SK-N-SH (cell line): ENCODE results near the gene TDRD9. TPM values are rescaled to one million over a fixed set of nuclear protein-coding genes. Genes with fewer than 3 reads are reported as not detected.

ENCODE experiments used
- CTCF ChIA-PET: fragments of 300-600, 350-600 bp; formaldehyde crosslinking; extraction: SDS; loops from one replicate; lab custom pipeline; 2021; lab: Yijun Ruan, JAX
- POLR2A ChIA-PET: fragments of 350-600 bp; sonication (Branson Sonifier 250); formaldehyde crosslinking; extraction: SDS; loops from one replicate; lab custom pipeline; 2020; ENCODE audit warnings: antibody characterized with exemption, inconsistent platforms; lab: Yijun Ruan, JAX
- DNase-seq: peaks from one replicate; pipeline ENCODE4 v3.0.0; 2012
- H2AFZ ChIP-seq: fragments of 200-600 bp; sonication (generic); 2 replicates; pipeline ENCODE4 v1.8.1; 2016; ENCODE audit warnings: antibody characterized with exemption, mild to moderate bottlenecking, low read depth
- H3F3A ChIP-seq: fragments of 200-600 bp; sonication (generic); replicated peaks from 2 replicates; pipeline ENCODE3; 2016; ENCODE audit warnings: antibody characterized with exemption, mild to moderate bottlenecking; ENCODE audit not compliant: insufficient read depth
- H3K27ac ChIP-seq, 2 experiments: fragments of 200-500 bp in 1 of 2; fragments of 200-600 bp in 1 of 2; sonication (Bioruptor generic) in 1 of 2; sonication (generic), shearing (Covaris generic) in 1 of 2; 2 replicates each; pipeline versions ENCODE4 v1.5.1 to v1.6.1; 2014 to 2016; ENCODE audit warnings: low read depth in 2 of 2, inconsistent platforms in 1 of 2, low read length in 1 of 2, mild to moderate bottlenecking in 1 of 2, mixed read lengths in 1 of 2
- H3K27me3 ChIP-seq: fragments of 200-600 bp; sonication (generic), shearing (Covaris generic); 2 replicates; pipeline ENCODE4 v1.6.1; 2016; ENCODE audit warnings: mixed run types; ENCODE audit not compliant: insufficient read depth
- H3K36me3 ChIP-seq, 2 experiments: fragments of 200-500 bp in 1 of 2; fragments of 200-600 bp in 1 of 2; sonication (Bioruptor generic) in 1 of 2; sonication (generic) in 1 of 2; replicated peaks in 1 of 2; 2 replicates each; pipeline versions ENCODE3 to v1.5.1; 2014 to 2016; ENCODE audit warnings: low read length in 1 of 2, mild to moderate bottlenecking in 1 of 2; ENCODE audit not compliant: insufficient read depth in 2 of 2, control insufficient read depth in 1 of 2
- H3K4me1 ChIP-seq, 2 experiments: fragments of 200-500 bp in 1 of 2; fragments of 200-600 bp in 1 of 2; sonication (Bioruptor generic) in 1 of 2; sonication (generic), shearing (Covaris generic) in 1 of 2; 2 replicates each; pipeline versions ENCODE4 v1.5.1 to v1.6.1; 2014 to 2016; ENCODE audit warnings: low read depth in 1 of 2, low read length in 1 of 2, mixed run types in 1 of 2; ENCODE audit not compliant: insufficient read depth in 2 of 2, control insufficient read depth in 1 of 2
- H3K4me2 ChIP-seq: fragments of 200-600 bp; sonication (generic), shearing (Covaris generic); 2 replicates; pipeline ENCODE4 v1.6.1; 2017; ENCODE audit warnings: mixed run types
- H3K4me3 ChIP-seq, 2 experiments: fragments of 200-500 bp in 1 of 2; fragments of 200-600 bp in 1 of 2; sonication (Bioruptor generic) in 1 of 2; sonication (generic), shearing (Covaris generic) in 1 of 2; 2 replicates each; pipeline versions ENCODE4 v1.5.1 to v1.8.1; 2014 to 2016; ENCODE audit warnings: low read depth in 2 of 2, inconsistent platforms in 1 of 2, low read length in 1 of 2, mild to moderate bottlenecking in 1 of 2, mixed read lengths in 1 of 2, moderate library complexity in 1 of 2
- H3K79me2 ChIP-seq: fragments of 200-600 bp; sonication (generic); 2 replicates; pipeline ENCODE4 v1.8.1; 2017; ENCODE audit warnings: mild to moderate bottlenecking; ENCODE audit not compliant: insufficient read depth
- H3K9ac ChIP-seq: fragments of 200-600 bp; sonication (generic); 2 replicates; pipeline ENCODE4 v1.6.1; 2017; ENCODE audit warnings: mixed run types
- H3K9me2 ChIP-seq: fragments of 200-600 bp; sonication (generic); 2 replicates; pipeline ENCODE4 v1.6.1; 2017; ENCODE audit warnings: mixed run types
- H3K9me3 ChIP-seq: fragments of 200-600 bp; sonication (generic); 2 replicates; pipeline ENCODE4 v1.6.1; 2017; ENCODE audit warnings: mixed run types, mild to moderate bottlenecking, moderate library complexity
- H4K20me1 ChIP-seq: fragments of 200-600 bp; sonication (generic); 2 replicates; pipeline ENCODE4 v1.6.1; 2017; ENCODE audit warnings: mild to moderate bottlenecking, mixed run types; ENCODE audit not compliant: insufficient read depth
- CTCF ChIP-seq: fragments of 200-600 bp; sonication (generic); IDR thresholded peaks from 2 replicates; pipeline ENCODE4 v1.6.1; 2017; ENCODE audit warnings: antibody characterized with exemption, mild to moderate bottlenecking, moderate library complexity
- ELF1 ChIP-seq: IDR thresholded peaks from 2 replicates; pipeline ENCODE4 v1.4.0; 2012
- EP300 ChIP-seq, 2 experiments: IDR thresholded peaks; 2 replicates each; pipeline versions ENCODE4 v1.4.0 to v1.6.1; 2012; ENCODE audit warnings: borderline replicate concordance in 1 of 2, low read depth in 1 of 2, low read length in 1 of 2
- FOXJ3 ChIP-seq: sonication (generic); formaldehyde crosslinking; IDR thresholded peaks from 2 replicates; pipeline ENCODE4 v1.5.1; 2020; ENCODE audit warnings: mild to moderate bottlenecking, missing genetic modification reagents
- FOXM1 ChIP-seq: IDR thresholded peaks from 2 replicates; pipeline ENCODE4 v1.4.0; 2012; ENCODE audit warnings: low read depth, mild to moderate bottlenecking
- GATA2 ChIP-seq: sonication (generic); formaldehyde crosslinking; IDR thresholded peaks from 2 replicates; pipeline ENCODE4 v1.5.0; 2020; ENCODE audit warnings: mild to moderate bottlenecking, missing genetic modification reagents
- IRF3 ChIP-seq: fragments of 150-350 bp; IDR thresholded peaks from 2 replicates; pipeline ENCODE4 v1.6.1; 2016; ENCODE audit warnings: mild to moderate bottlenecking, low read depth, low read length
- MXI1 ChIP-seq: IDR thresholded peaks from 2 replicates; pipeline ENCODE4 v1.6.1; 2012; ENCODE audit warnings: mild to moderate bottlenecking, low read depth, low read length, improper control_type of control experiment
- NRF1 ChIP-seq: IDR thresholded peaks from 2 replicates; pipeline ENCODE4 v1.6.1; 2012; ENCODE audit warnings: low read depth, mild to moderate bottlenecking, low read length
- RXRA ChIP-seq: IDR thresholded peaks from 2 replicates; pipeline ENCODE4 v1.4.0; 2012; ENCODE audit warnings: low read depth, mild to moderate bottlenecking, borderline replicate concordance
- SIN3A ChIP-seq: IDR thresholded peaks from 2 replicates; pipeline ENCODE4 v1.6.1; 2012; ENCODE audit warnings: low read depth, mild to moderate bottlenecking, low read length, moderate library complexity, borderline replicate concordance
- SMC3 ChIP-seq: IDR thresholded peaks from 2 replicates; pipeline ENCODE4 v1.6.1; 2012; ENCODE audit warnings: low read depth, low read length, improper control_type of control experiment
- TAF1 ChIP-seq: IDR thresholded peaks from 2 replicates; pipeline ENCODE4 v1.6.1; 2012; ENCODE audit warnings: low read depth, mild to moderate bottlenecking, low read length, moderate library complexity, borderline replicate concordance
- TEAD4 ChIP-seq: IDR thresholded peaks from 2 replicates; pipeline ENCODE4 v1.4.0; 2012; ENCODE audit warnings: mild to moderate bottlenecking, borderline replicate concordance; ENCODE audit not compliant: insufficient read depth
- USF1 ChIP-seq: IDR thresholded peaks from 2 replicates; pipeline ENCODE4 v1.4.0; 2012; ENCODE audit warnings: low read depth, borderline replicate concordance
- USF2 ChIP-seq: fragments of 150-350 bp; IDR thresholded peaks from 2 replicates; pipeline ENCODE4 v1.6.1; 2017; ENCODE audit warnings: antibody characterized with exemption, low read length, low read depth, borderline replicate concordance
- YY1 ChIP-seq: IDR thresholded peaks from 2 replicates; pipeline ENCODE4 v1.4.0; 2012; ENCODE audit warnings: low read depth, mild to moderate bottlenecking
- ZBTB33 ChIP-seq: IDR thresholded peaks from 2 replicates; pipeline ENCODE4 v1.4.0; 2012; ENCODE audit warnings: low read depth, borderline replicate concordance
- WGBS: methylation state at CpG from one replicate; pipeline ENCODE4 v1.1.6; 2017; ENCODE audit warnings: low lambda C conversion rate; 5-methylcytosine and 5-hydroxymethylcytosine counted together
- polyA plus RNA-seq, 3 experiments: library from polyadenylated mRNA; depleted of rRNA; stranded (reverse); fragments of >200 nt; gene quantifications; 2 replicates each; pipeline ENCODE4 v1.2.3, GENCODE V29; 2012

The TDRD9 gene
- polyA plus RNA-seq, 1 of the 3 experiments (the other 2 are of a cell fraction), result not detected

GRCh38 chr14:104049576-104050240, 121.5 kb downstream of the TDRD9 start:
- CTCF ChIA-PET, result interaction anchor here (0.8 to 2.9 kb wide), 7 partner anchors 8 to 240 kb away, joined by 3 to 10 read pairs (median 4); no protein-coding TSS in a partner anchor
- no peak overlapping the region for H3K4me2 ChIP-seq
- TF ChIP-seq RXRA (no peak), TEAD4 (no peak), MXI1 (0 out of 2 replicates have a peak, but pooled peaks have one; percentile 12), USF1 (no peak), SMC3 (no peak), GATA2 (CRISPR knock-in tag) (no peak), EP300 (IDR thresholded peaks at IDR 0.05; ENCODE audit: borderline replicate concordance in 1 of 2, low read depth in 1 of 2, low read length in 1 of 2) (peak in 1 of 2 experiments; percentile 40; a peak in 1 of 4 replicates), ZBTB33 (no peak), YY1 (no peak), NRF1 (no peak)

GRCh38 chr14:104051092-104051813, 123.0 kb downstream of the TDRD9 start:
- CTCF ChIA-PET, result interaction anchor here (1.0 to 3.1 kb wide), 5 partner anchors 14 to 27 kb away, joined by 3 to 18 read pairs (median 4); no protein-coding TSS in a partner anchor
- Histone ChIP-seq H3K9me2 (no peaks in the 10 kb centered on the region), H2AFZ (no peak overlapping the region), H3K9me3 (no peaks in the 10 kb centered on the region), H3K4me2 (no peak overlapping the region), H3K36me3 (no peaks in the 10 kb centered on the region), H3F3A (no peaks in the 10 kb centered on the region), H3K9ac (no peak overlapping the region), H3K4me1 (peaks cover 0 to 12% of the 10 kb centered on the region in 2 experiments; a peak in 1 of 4 replicates), H4K20me1 (no peaks in the 10 kb centered on the region), H3K27ac (no peak overlapping the region), H3K27me3 (no peaks in the 10 kb centered on the region; the same call in 1 of the 2 replicates), H3K79me2 (no peaks in the 10 kb centered on the region), H3K4me3 (no peak overlapping the region)
- DNase-seq, result no peak
- WGBS, result 50% methylated on average over 5 of the region's 5 CpGs
- POLR2A ChIA-PET, result no interaction called here
- TF ChIP-seq TEAD4, result no peak
- TF ChIP-seq MXI1, result no peak
- no peak for TF ChIP-seq SIN3A
- TF ChIP-seq YY1, result no peak
- TF ChIP-seq IRF3, result no peak
- no peak for TF ChIP-seq ELF1
- TF ChIP-seq USF2, result no peak
- no peak for TF ChIP-seq FOXM1
- no peak for TF ChIP-seq FOXJ3 (CRISPR knock-in tag)
- TF ChIP-seq CTCF, result no peak
- TF ChIP-seq TAF1, result no peak

More at GRCh38 chr14:104049576-104050240, 121.5 kb downstream of the TDRD9 start:
- WGBS, result 33% methylated on average over 8 of the region's 9 CpGs
- DNase-seq, result peak; percentile 71
- no peaks in the 10 kb centered on the region for H3K9me2 ChIP-seq
- no peaks in the 10 kb centered on the region for H4K20me1 ChIP-seq
- no peak overlapping the region for H3K4me3 ChIP-seq
- H3K79me2 ChIP-seq, result no peaks in the 10 kb centered on the region
- H3K27ac ChIP-seq, result peak overlapping the region in 1 of 2 experiments; percentile 61; a peak in 2 of 4 replicates
- no peaks in the 10 kb centered on the region for H3K9me3 ChIP-seq
- peaks cover 0 to 12% of the 10 kb centered on the region in 2 experiments; a peak in 1 of 4 replicates for H3K4me1 ChIP-seq
- no peaks in the 10 kb centered on the region for H3K36me3 ChIP-seq
- no peaks in the 10 kb centered on the region for H3K27me3 ChIP-seq
- H2AFZ ChIP-seq, result no peak overlapping the region
- POLR2A ChIA-PET, result no interaction called here
- no peaks in the 10 kb centered on the region for H3F3A ChIP-seq
- H3K9ac ChIP-seq, result no peak overlapping the region
